ENCODE measurements around the gene NLRC3. TPM values are rescaled to one million over a fixed set of nuclear protein-coding genes. Genes with fewer than 3 reads are reported as not detected.

Gene NLRC3
- total RNA-seq, 1 donor from 2014 or later, result 0.23 TPM

DNA sequence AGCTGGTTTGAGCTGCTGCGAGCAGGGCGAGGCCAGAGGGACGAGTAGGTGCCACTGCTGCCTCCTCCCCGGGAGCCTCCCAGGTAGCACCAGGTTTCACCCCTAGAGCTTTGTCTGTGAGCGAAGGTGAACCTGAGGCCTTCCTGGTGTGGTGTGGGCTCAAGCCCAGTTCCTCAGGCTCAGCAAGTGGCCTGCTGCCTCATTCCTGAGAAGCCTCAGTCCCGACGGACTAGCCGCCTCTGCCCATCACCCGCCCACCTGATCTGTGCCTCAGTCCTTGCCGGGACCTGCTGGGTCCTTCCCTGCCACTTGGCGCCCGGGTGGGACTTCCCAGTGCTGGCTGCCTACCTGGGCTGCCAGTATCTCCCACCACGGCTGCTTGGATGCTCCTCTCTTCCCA is 1.7 kb downstream of the NLRC3 start:
- no peak overlapping the region for H3K27ac ChIP-seq (ENCODE audit: low read depth, low read length)
- no peak overlapping the region for H3K4me3 ChIP-seq (ENCODE audit: insufficient read depth, low read depth, low read length)
- no peaks in the 10 kb centered on the region for H3K27me3 ChIP-seq (ENCODE audit: insufficient read depth, low read length)
- peaks cover 6% of the 10 kb centered on the region for H3K9me3 Mint-ChIP-seq (ENCODE audit: unreplicated experiment)
- H3K27me3 Mint-ChIP-seq (ENCODE audit: low read depth, unreplicated experiment), result no peaks in the 10 kb centered on the region
- no peak overlapping the region for H2AFZ ChIP-seq (ENCODE audit: low read depth, low read length)
- H3K79me2 ChIP-seq (ENCODE audit: insufficient read depth, low read length), result no peaks in the 10 kb centered on the region
- H3K4me1 Mint-ChIP-seq (ENCODE audit: low read depth, unreplicated experiment), result peaks cover 10% of the 10 kb centered on the region
- DNase-seq (ENCODE audit: low read depth) (no peak), FAIRE-seq (no peak)
- H3K9ac ChIP-seq (ENCODE audit: low read length), result no peak overlapping the region
- no peak overlapping the region for H3K4me2 ChIP-seq (ENCODE audit: low read length)
- TF ChIP-seq EZH2 (IDR thresholded peaks at IDR 0.05; ENCODE audit: insufficient read depth, low read length), result no peak
- TF ChIP-seq CTCF (IDR thresholded peaks at IDR 0.05; ENCODE audit: insufficient read depth, low read depth, low read length), result no peak
- H3K4me1 ChIP-seq (ENCODE audit: insufficient read depth, low read length), result no peaks in the 10 kb centered on the region
- no peaks in the 10 kb centered on the region for H4K20me1 ChIP-seq (ENCODE audit: insufficient read depth, low read length)
- H3K4me3 Mint-ChIP-seq (ENCODE audit: unreplicated experiment), result no peak overlapping the region
- H3K27ac Mint-ChIP-seq (ENCODE audit: unreplicated experiment), result no peak overlapping the region
- no peaks in the 10 kb centered on the region for H3K36me3 ChIP-seq (ENCODE audit: insufficient read depth, low read length)
- H3K9me3 ChIP-seq (ENCODE audit: insufficient read depth, low read depth, low read length), result peaks cover 2% of the 10 kb centered on the region
- peaks cover 3% of the 10 kb centered on the region for H3K36me3 Mint-ChIP-seq (ENCODE audit: low read depth, unreplicated experiment)

DNA sequence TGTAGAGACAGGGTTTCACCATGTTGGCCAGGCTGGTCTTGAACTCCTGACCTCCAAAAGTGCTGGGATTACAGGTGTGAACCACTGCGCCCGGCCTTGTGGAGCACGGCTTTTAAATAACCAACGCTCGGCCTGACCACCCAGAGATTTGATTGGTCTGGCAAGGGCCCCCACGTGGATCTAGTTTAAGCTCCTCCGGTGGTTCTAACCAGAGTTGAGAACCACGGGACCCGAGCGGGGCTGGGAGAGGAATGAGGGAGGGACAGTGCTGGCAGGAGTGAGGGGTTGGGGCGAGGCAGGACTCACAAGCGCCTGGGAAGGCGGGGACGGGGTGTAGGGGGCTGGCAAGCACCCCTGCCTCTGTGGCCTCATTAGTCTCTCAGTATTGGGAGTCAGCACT is 3.0 kb downstream of the NLRC3 start:
- Mint-ChIP-seq H3K36me3 (ENCODE audit: low read depth, unreplicated experiment) (peaks cover 4% of the 10 kb centered on the region), H3K4me3 (ENCODE audit: unreplicated experiment) (no peak overlapping the region), H3K27me3 (ENCODE audit: low read depth, unreplicated experiment) (no peaks in the 10 kb centered on the region), H3K4me1 (ENCODE audit: low read depth, unreplicated experiment) (peaks cover 4% of the 10 kb centered on the region), H3K27ac (ENCODE audit: unreplicated experiment) (no peak overlapping the region), H3K9me3 (ENCODE audit: unreplicated experiment) (peaks cover 10% of the 10 kb centered on the region)
- TF ChIP-seq CTCF (IDR thresholded peaks at IDR 0.05; ENCODE audit: insufficient read depth, low read depth, low read length) (no peak), EZH2 (IDR thresholded peaks at IDR 0.05; ENCODE audit: insufficient read depth, low read length) (no peak)
- Histone ChIP-seq H3K4me3 (ENCODE audit: insufficient read depth, low read depth, low read length) (no peak overlapping the region), H3K9ac (ENCODE audit: low read length) (no peak overlapping the region), H4K20me1 (ENCODE audit: insufficient read depth, low read length) (no peaks in the 10 kb centered on the region), H3K27me3 (ENCODE audit: insufficient read depth, low read length) (no peaks in the 10 kb centered on the region), H3K79me2 (ENCODE audit: insufficient read depth, low read length) (no peaks in the 10 kb centered on the region), H3K4me2 (ENCODE audit: low read length) (no peak overlapping the region), H2AFZ (ENCODE audit: low read depth, low read length) (no peak overlapping the region), H3K4me1 (ENCODE audit: insufficient read depth, low read length) (no peaks in the 10 kb centered on the region), H3K9me3 (ENCODE audit: insufficient read depth, low read depth, low read length) (peaks cover 5% of the 10 kb centered on the region), H3K27ac (ENCODE audit: low read depth, low read length) (no peak overlapping the region), H3K36me3 (ENCODE audit: insufficient read depth, low read length) (no peaks in the 10 kb centered on the region)
- FAIRE-seq (no peak), DNase-seq (ENCODE audit: low read depth) (no peak)

GRCh38 chr16:3573146-3573815 is 3.9 kb downstream of the NLRC3 start:
- Mint-ChIP-seq H3K27me3 (ENCODE audit: low read depth, unreplicated experiment) (no peaks in the 10 kb centered on the region), H3K9me3 (ENCODE audit: unreplicated experiment) (peaks cover 10% of the 10 kb centered on the region), H3K27ac (ENCODE audit: unreplicated experiment) (no peak overlapping the region), H3K4me1 (ENCODE audit: low read depth, unreplicated experiment) (peaks cover 4% of the 10 kb centered on the region), H3K4me3 (ENCODE audit: unreplicated experiment) (no peak overlapping the region), H3K36me3 (ENCODE audit: low read depth, unreplicated experiment) (peaks cover 4% of the 10 kb centered on the region)
- no peaks in the 10 kb centered on the region for H3K36me3 ChIP-seq (ENCODE audit: insufficient read depth, low read length)
- no peaks in the 10 kb centered on the region for H3K79me2 ChIP-seq (ENCODE audit: insufficient read depth, low read length)
- H3K9ac ChIP-seq (ENCODE audit: low read length), result no peak overlapping the region
- FAIRE-seq (no peak), DNase-seq (ENCODE audit: low read depth) (no peak)
- no peak overlapping the region for H2AFZ ChIP-seq (ENCODE audit: low read depth, low read length)
- H4K20me1 ChIP-seq (ENCODE audit: insufficient read depth, low read length), result no peaks in the 10 kb centered on the region
- no peaks in the 10 kb centered on the region for H3K4me1 ChIP-seq (ENCODE audit: insufficient read depth, low read length)
- TF ChIP-seq EZH2 (IDR thresholded peaks at IDR 0.05; ENCODE audit: insufficient read depth, low read length), result no peak
- no peak for TF ChIP-seq CTCF (IDR thresholded peaks at IDR 0.05; ENCODE audit: insufficient read depth, low read depth, low read length)
- no peak overlapping the region for H3K4me2 ChIP-seq (ENCODE audit: low read length)
- no peaks in the 10 kb centered on the region for H3K27me3 ChIP-seq (ENCODE audit: insufficient read depth, low read length)
- peaks cover 5% of the 10 kb centered on the region for H3K9me3 ChIP-seq (ENCODE audit: insufficient read depth, low read depth, low read length)
- H3K4me3 ChIP-seq (ENCODE audit: insufficient read depth, low read depth, low read length), result no peak overlapping the region
- no peak overlapping the region for H3K27ac ChIP-seq (ENCODE audit: low read depth, low read length)
